ENCODE data around the gene RGL1.

RGL1 gene

GRCh38 chr1:183787704-183788103, 17.2 kb upstream of the RGL1 start:
- Histone ChIP-seq H3K79me2 (ENCODE audit: low read length) (no peaks in the 10 kb centered on the region), H3K4me2 (ENCODE audit: low read depth, low read length) (no peak overlapping the region), H3K4me3 (ENCODE audit: low read length) (no peak overlapping the region), H3K4me1 (ENCODE audit: low read length) (no peaks in the 10 kb centered on the region), H3K36me3 (replicated peaks; ENCODE audit: insufficient read depth, low read length) (no peaks in the 10 kb centered on the region), H3K9me3 (replicated peaks; ENCODE audit: insufficient read depth, low read length) (no peaks in the 10 kb centered on the region), H4K20me1 (ENCODE audit: insufficient read depth, low read length) (no peaks in the 10 kb centered on the region), H3K27me3 (replicated peaks; ENCODE audit: insufficient read depth, low read length) (no peaks in the 10 kb centered on the region), H3K27ac (ENCODE audit: low read length) (no peak overlapping the region), H3F3A (ENCODE audit: insufficient read depth, low read length) (no peaks in the 10 kb centered on the region), H3K9me2 (replicated peaks; ENCODE audit: insufficient read depth, low read length) (no peaks in the 10 kb centered on the region), H2AFZ (ENCODE audit: low read length) (no peak overlapping the region), H3K9ac (ENCODE audit: low read length) (no peak overlapping the region)
- no peak for DNase-seq
- TF ChIP-seq EZH2 (optimal IDR thresholded peaks at IDR 0.05; ENCODE audit: low read depth, low read length) (no peak), CTCF (IDR thresholded peaks at IDR 0.05; ENCODE audit: low read length) (no peak), EZH2phosphoT487 (IDR thresholded peaks at IDR 0.05; ENCODE audit: low read length) (no peak)

GRCh38 chr1:183791319-183791718, 13.6 kb upstream of the RGL1 start:
- no peaks in the 10 kb centered on the region for H3K27me3 ChIP-seq (replicated peaks; ENCODE audit: insufficient read depth, low read length)
- no peaks in the 10 kb centered on the region for H3K9me3 ChIP-seq (replicated peaks; ENCODE audit: insufficient read depth, low read length)
- no peaks in the 10 kb centered on the region for H4K20me1 ChIP-seq (ENCODE audit: insufficient read depth, low read length)
- no peaks in the 10 kb centered on the region for H3K79me2 ChIP-seq (ENCODE audit: low read length)
- no peaks in the 10 kb centered on the region for H3K36me3 ChIP-seq (replicated peaks; ENCODE audit: insufficient read depth, low read length)
- no peak overlapping the region for H2AFZ ChIP-seq (ENCODE audit: low read length)
- no peaks in the 10 kb centered on the region for H3K4me1 ChIP-seq (ENCODE audit: low read length)
- TF ChIP-seq EZH2phosphoT487 (IDR thresholded peaks at IDR 0.05; ENCODE audit: low read length) (no peak), EZH2 (optimal IDR thresholded peaks at IDR 0.05; ENCODE audit: low read depth, low read length) (no peak), CTCF (IDR thresholded peaks at IDR 0.05; ENCODE audit: low read length) (no peak)
- no peak overlapping the region for H3K27ac ChIP-seq (ENCODE audit: low read length)
- no peak overlapping the region for H3K9ac ChIP-seq (ENCODE audit: low read length)
- no peak for DNase-seq
- H3K4me2 ChIP-seq (ENCODE audit: low read depth, low read length), result no peak overlapping the region
- no peaks in the 10 kb centered on the region for H3K9me2 ChIP-seq (replicated peaks; ENCODE audit: insufficient read depth, low read length)
- no peak overlapping the region for H3K4me3 ChIP-seq (ENCODE audit: low read length)
- H3F3A ChIP-seq (ENCODE audit: insufficient read depth, low read length), result no peaks in the 10 kb centered on the region

GRCh38 chr1:183792300-183792699, 12.6 kb upstream of the RGL1 start:
- Histone ChIP-seq H3F3A (ENCODE audit: insufficient read depth, low read length) (no peaks in the 10 kb centered on the region), H3K36me3 (replicated peaks; ENCODE audit: insufficient read depth, low read length) (no peaks in the 10 kb centered on the region), H3K27ac (ENCODE audit: low read length) (no peak overlapping the region), H3K9me2 (replicated peaks; ENCODE audit: insufficient read depth, low read length) (no peaks in the 10 kb centered on the region), H3K4me1 (ENCODE audit: low read length) (no peaks in the 10 kb centered on the region), H3K4me3 (ENCODE audit: low read length) (no peak overlapping the region), H4K20me1 (ENCODE audit: insufficient read depth, low read length) (no peaks in the 10 kb centered on the region), H3K9me3 (replicated peaks; ENCODE audit: insufficient read depth, low read length) (no peaks in the 10 kb centered on the region), H3K9ac (ENCODE audit: low read length) (no peak overlapping the region), H2AFZ (ENCODE audit: low read length) (no peak overlapping the region), H3K4me2 (ENCODE audit: low read depth, low read length) (no peak overlapping the region), H3K79me2 (ENCODE audit: low read length) (no peaks in the 10 kb centered on the region), H3K27me3 (replicated peaks; ENCODE audit: insufficient read depth, low read length) (no peaks in the 10 kb centered on the region)
- no peak for DNase-seq
- TF ChIP-seq EZH2phosphoT487 (IDR thresholded peaks at IDR 0.05; ENCODE audit: low read length) (no peak), CTCF (IDR thresholded peaks at IDR 0.05; ENCODE audit: low read length) (no peak), EZH2 (optimal IDR thresholded peaks at IDR 0.05; ENCODE audit: low read depth, low read length) (no peak)

Measured in MM.1S (cell line).